HG03520 (cell line): ENCODE measurements around the gene TNNT3.

Experiments
- ATAC-seq: cut with Tn5 transposase; IDR thresholded peaks from one replicate; pipeline ENCODE4 v1.9.1; 2021; ENCODE audit warnings: mild to moderate bottlenecking, moderate library complexity; ENCODE audit not compliant: unreplicated experiment

TNNT3 gene

DNA sequence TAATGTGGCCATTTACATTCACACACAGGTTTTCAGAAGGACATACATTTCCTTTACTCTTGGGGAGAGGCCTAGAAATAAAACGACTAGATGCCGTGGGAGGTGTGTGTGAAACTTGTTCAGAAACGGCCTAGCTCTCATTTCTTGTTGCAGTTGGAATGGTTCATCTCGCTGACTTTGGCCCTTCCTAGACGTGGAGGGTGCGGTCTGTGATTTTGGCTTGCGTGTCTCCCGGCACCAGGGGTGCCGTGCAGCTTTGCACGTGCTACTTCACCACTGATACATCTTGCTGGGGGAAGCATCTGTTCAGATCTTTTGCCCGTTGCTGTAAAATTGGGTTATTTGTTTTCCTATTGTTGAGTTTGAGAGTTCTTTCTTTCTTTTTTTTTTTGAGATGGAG lies 24.7 kb upstream of the TNNT3 start:
- ATAC-seq = no peak

DNA sequence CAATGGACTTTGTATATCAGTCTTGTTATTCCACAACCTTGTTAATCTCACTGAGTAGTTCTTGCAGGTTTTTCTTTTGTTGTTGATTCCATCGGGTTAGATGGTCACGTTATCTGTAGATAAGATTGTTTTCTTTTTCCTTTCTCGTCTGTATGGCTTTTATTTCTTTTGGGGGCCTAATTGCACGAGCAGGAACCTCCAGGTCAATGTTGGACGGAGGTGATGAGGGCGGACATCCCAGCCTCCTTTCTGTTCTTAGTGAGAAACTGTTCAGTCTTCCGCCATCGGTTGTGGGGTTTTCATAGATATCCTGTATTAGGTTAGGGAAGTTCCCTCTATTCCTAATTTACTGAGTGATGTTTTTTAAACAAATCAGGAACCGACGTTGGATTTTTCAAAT lies 23.0 kb upstream of the TNNT3 start:
- ATAC-seq = no peak

DNA sequence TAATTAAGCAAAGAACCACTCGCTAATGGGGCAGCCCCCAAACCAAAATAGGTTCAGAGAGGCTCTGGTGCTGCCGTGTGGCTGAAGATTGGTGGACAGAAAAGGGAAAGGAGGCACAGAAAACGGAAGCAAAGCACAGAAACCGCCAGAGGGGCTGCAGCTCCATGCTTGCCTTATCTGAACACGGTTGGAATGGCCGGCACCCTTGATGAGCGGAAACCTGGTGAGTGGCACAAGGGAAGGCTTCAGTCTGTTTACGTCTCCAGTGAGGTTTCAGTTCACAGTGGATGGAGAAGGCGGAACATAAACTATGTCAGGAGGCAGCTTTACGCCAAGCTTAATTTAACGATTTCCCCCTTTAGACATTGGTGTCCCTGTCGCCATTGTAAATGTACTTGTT lies 22.6 kb upstream of the TNNT3 start:
- ATAC-seq = no peak

DNA sequence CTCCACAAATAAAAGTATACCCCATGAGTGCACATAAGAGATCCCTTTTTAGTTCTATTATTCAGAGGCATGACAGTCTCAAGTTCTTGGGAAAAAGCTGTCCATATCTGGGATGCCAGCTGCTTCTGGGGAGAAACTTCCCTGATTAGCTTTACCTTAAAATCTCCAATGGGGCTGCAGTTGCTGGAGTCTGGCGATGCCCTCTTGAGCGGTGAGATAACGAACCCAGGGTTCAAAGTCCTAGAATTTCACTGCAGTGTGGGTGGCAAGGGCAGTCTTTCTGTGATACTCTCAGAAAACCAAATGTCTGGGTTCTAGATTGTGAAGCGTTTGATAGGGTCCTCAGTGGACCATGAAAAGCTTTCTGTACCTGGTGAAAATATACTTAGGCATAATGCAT lies 20.4 kb upstream of the TNNT3 start:
- no peak for ATAC-seq

DNA sequence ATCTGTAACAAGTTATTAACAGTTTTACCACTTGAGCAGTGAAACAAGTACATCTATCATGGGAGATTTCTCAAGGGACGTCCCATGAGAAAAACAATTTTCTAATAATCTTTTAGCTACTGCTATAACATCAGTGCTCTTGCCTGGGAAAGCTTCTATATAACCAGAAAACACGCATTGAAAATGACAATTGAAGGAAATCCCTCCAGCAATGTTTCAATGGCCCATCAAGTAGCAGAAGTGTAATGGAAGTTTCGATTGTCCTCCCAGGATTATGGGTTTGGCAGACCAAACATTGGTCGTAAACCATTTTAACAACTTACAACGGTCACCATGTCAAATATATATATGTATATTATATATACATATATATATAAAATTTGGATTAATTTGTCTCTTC lies 19.8 kb upstream of the TNNT3 start:
- ATAC-seq = no peak

DNA sequence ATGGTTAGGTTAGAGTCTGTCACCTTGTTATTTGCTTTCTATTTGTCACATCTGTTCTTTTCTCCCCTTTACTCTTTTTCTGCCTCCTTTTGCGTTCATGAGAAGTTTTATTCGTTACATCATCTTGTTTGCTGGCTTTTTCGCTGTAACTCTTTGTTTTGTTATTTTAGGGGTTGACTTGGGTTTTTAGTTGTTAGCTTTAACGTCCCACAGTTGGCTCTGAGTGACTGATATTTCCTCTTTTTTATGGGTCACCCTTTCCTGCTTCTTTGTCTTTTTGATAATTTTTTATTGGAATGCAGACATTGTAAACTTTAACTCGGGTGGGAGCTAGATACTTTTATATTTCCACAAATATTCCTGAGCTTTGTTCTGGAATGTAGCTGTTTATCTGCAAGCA lies 13.3 kb upstream of the TNNT3 start:
- no peak for ATAC-seq

DNA sequence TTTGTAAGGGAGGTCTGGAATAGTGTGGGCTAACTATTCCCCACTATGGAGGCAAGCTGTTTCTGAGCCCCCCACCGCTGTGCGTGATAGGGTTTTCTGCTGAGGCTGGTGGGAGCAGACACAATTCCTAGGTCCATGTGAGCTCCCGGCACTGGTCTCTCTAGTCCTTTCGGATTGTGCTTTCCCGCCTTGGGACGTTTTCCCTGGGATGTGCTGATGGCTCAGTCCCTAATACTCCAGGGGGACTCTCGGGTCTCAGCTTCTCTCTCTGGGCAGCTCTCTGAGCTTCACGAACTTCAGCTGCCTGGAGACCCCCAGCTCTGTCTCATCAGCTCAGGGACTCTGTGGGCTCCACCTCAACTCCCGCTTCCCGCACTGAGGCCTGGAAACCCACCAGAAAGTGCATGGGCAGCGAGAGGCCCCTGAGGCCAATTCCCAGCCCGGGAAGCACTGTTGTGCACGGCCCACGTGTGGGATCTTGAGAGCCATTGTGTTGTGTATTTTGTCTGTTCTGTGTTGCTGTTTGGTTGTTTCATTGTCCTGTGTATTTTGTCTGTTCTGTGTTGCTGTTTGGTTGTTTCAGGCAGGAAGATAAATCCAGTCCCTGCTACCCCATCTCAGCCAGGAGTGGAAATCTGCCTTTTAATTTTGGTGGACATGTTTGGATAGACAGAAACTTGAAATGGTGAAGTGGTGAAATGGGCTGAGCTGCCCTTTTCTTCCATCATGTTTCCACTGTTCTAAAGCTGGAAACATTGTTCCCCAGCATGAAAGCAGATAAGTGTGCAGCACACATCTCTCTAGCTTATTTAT lies 12.7 kb upstream of the TNNT3 start:
- ATAC-seq = no peak

DNA sequence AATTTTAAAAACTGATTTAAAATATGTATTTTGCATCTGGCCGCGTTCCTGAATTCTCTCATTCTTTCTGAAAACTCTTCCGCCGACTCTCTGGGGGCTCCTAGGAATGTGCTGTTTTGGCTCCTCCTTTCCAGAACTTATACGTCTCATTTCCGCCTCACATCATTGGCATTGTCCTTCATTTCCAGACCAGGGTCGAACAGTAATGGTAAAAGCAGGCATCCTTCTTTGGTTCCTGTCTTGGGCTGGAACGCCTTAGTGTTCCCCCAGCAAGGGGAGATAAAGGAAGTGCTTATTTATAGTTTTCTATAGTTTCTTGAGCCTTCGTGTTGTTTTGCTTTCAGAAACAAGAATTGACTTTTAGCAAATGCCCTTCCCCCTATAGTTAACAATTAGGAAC lies 10.9 kb upstream of the TNNT3 start:
- ATAC-seq = no peak

DNA sequence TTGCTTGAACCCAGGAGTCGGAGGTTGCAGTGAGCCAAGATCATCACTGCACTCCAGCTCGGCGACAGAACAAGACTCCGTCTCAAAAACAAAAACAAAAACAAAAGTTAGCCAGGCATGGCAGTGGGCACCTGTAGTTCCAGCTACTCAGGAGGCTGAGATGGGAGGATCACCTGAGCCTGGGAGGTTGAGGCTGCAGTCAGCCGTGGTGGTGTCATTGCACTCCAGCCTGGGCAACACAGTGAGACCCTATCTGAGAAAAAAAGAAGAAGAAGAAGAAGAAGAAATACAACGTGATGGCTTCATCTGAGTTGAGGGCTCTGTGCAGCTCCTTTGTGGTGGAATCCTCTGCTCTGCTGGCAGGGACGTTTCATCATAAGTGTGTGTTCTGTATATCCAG lies 10.0 kb upstream of the TNNT3 start:
- no peak for ATAC-seq

DNA sequence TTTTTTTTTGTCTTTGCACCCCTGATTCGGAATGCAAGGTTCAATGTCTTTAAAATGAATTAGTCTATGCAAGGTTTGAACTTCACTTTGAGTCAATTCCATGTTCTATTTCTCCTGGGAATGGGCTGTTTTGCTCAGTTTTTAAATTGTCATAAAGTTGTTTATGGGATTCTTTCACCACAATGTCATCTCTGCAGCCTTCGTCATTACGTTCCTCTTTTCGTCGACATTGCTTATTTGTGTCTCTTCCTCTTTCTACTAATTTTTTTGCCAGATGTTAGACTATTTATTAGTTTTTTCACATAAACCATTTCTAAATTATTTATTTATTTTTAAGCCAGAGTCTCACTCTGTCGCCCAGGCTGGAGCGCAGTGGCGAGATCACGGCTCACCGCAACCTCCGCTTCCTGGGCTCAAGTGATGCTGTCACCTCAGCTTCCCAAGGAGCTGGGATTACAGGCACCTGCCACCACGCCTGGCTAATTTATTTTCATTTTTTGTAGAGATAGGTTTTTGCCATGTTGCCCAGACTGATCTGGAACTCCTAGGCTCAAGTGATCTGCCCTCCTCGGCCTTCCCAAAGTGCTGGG lies 7.1 kb upstream of the TNNT3 start:
- no peak for ATAC-seq

DNA sequence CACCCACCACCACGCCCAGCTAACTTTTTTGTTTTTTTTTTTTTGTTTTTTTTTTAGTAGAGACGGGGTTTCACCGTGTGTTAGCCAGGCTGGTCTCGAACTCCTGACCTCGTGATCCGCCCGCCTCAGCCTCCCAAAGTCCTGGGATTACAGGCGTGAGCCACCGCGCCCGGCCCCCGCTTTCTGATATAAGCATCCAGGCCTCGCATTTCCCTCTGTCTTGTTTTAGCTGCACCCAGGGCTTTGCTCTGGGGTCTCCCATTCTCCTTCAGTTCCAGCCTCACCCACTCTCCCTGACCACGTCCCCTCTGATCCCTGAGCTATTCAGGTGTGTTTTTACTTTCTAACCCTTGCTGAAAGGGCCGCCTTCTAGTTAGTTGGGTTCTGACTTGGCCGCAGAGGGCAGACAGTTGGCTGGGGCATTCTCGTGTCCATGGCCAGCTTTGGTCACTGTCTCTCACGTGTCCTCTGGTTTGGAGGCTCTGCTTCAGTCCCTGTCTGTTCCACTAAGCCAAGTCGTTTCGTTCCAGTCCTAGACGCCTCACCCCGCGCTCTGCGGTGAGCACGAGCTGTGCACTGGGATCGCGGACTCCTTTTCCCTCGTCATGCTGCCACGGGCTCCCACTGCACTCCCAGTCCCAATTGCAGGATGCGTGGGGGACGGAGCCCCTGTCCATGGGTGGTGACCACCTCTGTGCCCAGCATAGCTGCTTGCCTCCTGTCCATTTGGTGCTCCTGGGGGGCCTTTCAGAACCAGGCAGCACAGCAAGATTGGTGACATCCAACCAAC lies 6.0 kb upstream of the TNNT3 start:
- ATAC-seq = no peak

DNA sequence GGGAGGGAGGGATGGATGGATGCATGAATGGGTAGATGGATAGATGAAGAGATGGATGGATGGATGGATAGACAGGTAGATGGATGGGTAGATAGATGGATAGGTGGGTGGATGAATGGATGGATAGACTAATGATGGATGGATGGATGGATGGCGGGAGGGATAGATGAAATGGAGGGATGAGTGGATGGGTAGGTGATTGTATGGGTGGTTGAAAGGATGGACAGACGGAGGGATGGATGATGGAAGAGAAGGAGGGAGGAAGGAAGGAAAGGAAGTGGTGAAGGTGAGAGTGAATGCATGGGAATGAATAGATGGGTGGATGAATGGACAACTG lies 3.7 kb upstream of the TNNT3 start:
- ATAC-seq = no peak

DNA sequence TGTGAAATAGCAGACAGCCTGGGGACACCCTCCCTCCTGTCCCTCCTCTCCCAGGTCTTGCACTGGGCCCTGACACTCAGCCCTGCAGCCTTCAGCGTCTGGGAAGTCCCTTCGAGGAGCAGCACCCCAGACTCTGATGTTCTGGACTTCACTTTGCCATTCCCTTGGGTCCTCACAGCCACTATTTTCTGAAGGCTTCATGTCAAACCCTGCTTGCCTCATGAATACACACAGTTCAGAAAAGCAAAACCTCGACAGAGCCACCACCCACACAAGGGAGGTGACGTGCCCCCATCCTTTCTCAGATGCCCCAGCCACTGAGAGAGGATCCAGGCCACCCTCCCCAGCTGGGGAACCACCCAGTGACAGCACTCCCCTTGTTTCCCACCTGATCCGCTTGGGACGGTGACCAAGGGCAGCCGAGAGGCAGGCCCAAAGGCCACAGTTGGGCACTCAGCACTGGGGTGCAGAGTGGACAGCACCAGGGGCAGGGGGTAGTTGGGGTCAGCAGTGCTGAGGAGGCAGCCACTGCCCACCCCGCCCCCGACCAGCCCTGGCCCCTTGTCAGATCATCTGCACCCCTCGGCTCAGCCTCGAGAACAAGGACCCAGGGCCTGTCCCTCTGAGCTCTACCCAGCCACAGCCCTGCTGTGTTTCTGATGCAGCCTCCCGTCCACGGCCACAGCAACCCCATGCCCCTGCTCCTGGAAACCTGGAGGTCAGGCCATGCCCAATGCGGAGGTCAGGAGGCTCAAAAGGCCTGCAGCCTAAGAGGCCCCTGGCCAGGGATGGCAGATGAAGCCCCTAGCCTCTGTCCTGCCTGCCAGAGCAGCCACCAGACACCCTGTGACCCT lies 3.1 kb upstream of the TNNT3 start:
- ATAC-seq = no peak

DNA sequence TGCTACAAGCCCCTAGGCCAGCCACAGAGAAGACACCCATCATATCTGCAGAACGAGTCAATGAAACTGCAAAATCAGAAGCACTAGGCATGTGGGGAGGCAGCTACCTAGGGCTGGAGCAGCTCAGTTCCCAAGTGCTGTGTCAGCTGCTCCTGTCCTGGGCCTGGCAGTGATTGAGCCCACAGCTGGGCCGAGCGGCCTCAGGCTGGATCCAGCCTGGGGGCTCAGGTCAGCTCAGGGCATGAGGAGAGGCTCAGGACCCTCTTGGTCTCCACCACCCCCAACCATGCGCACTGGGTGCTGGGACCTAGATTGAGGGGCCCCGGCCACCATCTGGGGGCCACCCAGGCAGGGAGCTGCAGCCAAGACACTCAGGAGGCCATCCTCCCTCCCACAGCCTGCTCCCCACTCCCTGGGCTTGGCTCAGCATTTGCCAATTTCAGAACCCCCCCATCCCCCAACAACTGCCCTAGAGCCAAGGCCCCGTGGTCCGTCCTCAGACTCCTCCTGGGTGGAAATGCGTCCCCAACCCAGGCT lies 2.4 kb upstream of the TNNT3 start:
- ATAC-seq = no peak

DNA sequence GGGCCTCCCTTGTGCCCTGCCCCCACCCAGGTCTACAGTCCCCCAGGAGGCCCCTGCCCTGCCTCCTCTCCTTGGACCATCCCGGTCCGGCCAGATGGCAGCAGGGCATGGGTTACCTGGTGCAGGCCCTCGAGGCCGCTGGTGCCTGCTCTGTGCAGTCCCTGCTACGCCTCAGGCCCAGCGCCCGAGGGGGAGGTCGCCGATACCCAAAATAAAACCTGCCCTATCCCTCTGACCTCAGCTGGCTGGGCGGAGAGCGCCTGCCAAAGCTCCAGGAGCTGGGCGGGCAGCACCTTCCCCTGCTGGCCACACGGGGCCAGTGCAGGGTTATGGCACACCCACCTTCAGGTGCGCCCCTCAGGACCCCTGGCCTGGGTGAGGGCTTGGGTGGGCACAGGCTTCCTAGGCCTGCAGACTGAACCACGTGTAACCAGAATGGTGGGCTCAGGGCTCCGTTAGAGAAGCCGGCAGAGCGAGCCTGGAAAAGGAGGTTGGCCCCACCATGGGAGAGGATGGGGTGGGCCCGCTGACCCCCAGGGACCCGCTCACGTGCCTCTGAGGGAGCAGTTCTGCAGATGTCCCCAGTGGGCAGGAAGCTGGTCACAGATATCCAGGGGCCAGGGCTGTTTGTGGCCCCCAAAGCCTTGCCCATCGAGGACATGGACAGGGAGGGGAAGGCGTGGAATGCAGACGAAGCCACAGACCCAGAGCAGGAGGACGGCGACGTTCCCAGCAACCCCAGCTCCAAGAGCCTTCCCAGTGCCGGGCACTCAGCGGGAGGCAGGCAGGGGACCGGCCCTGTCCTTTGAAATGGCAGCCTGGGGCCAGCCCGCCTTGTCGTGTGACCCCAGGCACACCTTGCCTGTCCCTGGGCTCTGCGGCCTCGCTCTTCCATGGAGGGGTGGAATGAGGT lies 1.7 kb upstream of the TNNT3 start:
- ATAC-seq = no peak

DNA sequence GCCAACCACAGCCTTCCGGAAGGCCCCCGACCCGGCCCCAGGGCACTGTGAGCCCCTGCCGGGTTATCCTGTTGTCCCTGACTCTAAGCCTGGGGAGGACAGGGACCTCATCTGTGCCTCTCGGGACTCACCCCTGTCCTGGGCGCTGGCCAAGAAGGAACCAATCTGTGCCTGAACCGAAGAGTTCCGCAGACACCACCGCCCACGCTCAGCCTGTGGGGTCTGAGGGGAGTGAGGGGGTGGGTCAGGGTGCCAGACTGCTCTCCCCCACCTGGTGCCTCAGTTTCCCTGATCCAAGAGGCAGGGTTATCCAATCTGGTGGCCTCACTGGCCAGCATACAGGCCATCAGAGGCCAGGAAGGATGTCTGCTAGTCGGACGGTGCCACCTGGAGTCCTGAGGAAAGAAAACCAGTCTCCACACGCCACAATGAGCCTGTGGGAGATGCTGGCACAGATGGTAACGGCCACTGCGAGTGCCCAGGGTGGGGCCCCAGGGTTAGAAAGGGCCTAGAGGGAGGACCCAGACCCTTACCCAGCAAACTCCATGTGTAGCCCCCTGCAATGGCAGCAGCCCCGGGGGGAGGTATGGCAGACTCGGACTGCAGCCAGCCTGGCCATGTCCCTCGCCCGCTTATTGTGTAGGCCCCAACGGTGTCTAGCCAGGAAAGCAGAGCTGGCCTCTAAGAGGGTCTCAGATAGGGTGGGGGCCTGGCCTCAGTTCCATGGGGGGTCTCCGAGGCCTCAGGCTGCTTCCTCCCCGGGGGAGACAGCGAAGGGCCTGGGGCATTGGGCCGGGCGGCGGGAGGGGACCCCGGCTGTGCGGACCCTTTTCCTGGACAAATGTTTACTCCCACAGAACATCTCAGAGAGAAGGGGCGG lies 827 bp upstream of the TNNT3 start:
- no peak for ATAC-seq

DNA sequence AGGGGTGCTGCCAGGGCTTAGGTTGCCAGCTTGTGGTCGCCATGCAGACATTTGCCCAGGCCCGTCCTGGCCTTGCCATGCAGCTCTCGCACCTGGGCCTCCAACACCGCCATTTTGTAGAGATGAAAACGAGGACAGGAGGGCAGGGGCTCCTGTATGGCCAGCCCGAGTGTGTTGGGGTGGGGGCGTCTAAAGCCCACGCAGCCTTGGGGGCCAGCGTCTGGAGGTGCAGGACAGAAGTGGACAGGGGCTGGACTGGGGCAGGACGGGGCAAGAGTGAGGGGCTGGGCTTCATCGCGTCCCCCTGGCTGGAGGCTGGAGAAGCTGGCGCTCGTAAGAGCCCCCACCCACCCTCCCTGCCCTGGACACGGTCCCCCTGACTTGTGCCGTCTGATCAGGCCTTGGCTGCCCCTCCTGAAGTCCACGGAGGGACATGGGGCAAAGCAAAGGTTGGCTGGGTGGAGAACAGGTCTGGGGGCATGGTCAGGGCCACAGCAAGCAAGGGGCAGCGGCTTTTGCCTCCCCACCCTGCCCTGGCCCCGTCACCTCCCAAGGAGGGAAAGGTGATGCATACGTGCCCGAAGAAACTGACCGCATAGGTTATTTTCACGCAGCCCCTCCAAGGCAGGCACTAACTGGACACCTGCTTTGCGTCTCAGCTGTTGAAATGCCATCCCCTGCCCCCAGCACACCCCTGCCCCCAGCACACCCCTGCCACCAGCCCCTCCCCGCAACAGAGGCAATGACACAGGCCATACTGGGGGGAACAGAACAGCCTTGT lies 815 bp downstream of the TNNT3 start:
- no peak for ATAC-seq

DNA sequence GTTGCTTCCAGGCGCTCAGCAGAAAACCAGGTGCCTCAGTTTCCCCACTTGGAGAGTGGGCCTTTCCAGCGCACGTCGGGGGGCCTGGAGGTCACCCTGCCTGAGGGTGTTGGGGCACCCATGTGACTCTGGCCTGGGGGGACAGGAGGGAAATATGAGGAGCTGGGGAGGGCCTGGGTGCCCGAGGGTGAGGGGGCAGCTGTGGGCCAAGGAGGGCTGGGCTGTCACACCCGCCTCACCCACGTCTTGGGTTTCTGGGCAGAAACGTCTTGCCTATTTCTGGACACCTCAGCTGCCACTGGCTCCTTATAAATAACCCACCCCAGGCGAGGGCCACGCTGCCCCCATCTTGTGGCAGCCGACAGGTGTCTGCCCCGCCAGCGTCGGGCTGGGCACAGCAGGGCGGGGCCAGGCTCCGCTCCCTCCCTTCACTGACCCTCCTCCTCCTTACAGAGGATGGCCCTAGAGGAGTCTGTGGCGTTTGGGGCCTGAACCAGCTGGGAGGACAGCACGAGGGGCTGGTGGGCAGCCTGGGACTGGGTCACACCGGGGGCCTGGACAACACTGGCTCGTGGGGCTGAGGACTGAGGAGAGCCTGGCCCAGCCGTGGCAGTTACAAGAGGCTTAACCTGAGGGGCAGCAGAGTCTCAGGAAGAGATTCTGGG lies 1.5 kb downstream of the TNNT3 start:
- no peak for ATAC-seq
